GM12873 (cell line): ENCODE results near the gene TNKS1BP1.

Experiments used
- TF ChIP-seq, protein P1 (sequence below): IDR thresholded peaks from 2 replicates; pipeline ENCODE4 v1.5.1; 2012; ENCODE audit warnings: low read depth, mild to moderate bottlenecking, moderate library complexity, low read length, control low read depth; ENCODE audit not compliant: insufficient read depth; ENCODE audit errors: missing control alignments

TNKS1BP1 gene

DNA sequence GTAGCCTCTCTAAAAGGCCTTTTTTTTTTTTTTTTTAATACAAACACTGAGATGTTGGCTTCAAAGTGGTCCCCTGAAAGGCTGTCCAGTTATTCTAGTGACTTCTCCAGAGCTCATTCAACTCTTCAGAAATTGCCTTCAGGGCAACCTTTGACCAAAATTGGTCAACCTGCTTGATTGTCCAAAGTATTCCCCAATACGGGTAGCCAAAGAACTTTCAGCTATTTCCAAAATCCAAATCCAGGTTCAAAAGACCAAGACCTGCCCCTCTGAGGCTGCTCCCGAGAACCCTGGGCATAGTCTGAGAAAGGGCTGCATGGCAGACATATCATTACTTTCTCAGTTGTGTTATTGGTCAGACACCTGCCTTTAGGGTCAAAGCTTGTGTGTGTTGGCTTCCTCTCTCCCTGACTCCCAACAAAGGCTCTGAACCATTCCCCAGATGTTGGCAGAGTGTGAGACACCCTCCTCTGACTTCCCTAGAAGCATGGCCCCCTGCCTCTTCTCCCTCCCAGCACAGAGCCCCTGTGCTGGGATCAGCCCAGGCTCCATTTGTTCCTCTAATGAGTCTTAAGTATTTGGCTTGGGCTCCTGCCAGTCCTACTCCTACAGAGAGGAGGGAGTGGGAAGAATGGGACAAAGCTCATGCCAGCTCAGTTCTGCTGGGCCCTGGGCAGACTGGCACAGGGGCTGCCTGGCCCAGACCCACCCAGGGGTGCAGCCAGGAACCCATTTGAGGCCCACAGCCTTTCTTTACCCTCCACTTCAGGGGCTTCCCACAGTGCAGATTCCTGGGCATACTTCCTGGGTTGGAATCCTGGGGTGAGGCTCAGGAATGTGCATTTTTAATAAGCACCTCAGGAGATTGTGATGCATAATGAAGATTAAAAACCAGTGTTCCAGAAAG is 30.3 kb downstream of the TNKS1BP1 start:
- TF ChIP-seq, protein P1, sequence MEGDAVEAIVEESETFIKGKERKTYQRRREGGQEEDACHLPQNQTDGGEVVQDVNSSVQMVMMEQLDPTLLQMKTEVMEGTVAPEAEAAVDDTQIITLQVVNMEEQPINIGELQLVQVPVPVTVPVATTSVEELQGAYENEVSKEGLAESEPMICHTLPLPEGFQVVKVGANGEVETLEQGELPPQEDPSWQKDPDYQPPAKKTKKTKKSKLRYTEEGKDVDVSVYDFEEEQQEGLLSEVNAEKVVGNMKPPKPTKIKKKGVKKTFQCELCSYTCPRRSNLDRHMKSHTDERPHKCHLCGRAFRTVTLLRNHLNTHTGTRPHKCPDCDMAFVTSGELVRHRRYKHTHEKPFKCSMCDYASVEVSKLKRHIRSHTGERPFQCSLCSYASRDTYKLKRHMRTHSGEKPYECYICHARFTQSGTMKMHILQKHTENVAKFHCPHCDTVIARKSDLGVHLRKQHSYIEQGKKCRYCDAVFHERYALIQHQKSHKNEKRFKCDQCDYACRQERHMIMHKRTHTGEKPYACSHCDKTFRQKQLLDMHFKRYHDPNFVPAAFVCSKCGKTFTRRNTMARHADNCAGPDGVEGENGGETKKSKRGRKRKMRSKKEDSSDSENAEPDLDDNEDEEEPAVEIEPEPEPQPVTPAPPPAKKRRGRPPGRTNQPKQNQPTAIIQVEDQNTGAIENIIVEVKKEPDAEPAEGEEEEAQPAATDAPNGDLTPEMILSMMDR, result no peak

DNA sequence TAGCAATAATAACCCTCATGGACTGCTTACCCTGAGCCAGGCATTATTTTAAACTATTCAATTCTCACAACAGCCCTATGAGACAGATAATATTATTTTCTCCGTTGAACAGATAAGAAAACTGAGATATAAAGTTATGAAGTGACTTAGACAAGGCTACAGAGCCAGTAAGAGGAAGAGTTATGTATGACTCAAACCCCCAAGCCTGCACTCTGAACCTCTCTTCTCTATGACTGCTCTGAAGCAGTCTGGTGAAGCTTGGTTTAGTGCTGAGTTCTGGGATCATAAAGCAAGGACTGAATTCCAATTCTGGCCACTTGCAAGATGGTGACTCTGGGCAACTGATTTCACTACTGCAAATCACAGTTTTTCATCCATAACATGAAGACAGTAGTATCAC is 34.5 kb downstream of the TNKS1BP1 start:
- TF ChIP-seq, protein P1, result no peak

DNA sequence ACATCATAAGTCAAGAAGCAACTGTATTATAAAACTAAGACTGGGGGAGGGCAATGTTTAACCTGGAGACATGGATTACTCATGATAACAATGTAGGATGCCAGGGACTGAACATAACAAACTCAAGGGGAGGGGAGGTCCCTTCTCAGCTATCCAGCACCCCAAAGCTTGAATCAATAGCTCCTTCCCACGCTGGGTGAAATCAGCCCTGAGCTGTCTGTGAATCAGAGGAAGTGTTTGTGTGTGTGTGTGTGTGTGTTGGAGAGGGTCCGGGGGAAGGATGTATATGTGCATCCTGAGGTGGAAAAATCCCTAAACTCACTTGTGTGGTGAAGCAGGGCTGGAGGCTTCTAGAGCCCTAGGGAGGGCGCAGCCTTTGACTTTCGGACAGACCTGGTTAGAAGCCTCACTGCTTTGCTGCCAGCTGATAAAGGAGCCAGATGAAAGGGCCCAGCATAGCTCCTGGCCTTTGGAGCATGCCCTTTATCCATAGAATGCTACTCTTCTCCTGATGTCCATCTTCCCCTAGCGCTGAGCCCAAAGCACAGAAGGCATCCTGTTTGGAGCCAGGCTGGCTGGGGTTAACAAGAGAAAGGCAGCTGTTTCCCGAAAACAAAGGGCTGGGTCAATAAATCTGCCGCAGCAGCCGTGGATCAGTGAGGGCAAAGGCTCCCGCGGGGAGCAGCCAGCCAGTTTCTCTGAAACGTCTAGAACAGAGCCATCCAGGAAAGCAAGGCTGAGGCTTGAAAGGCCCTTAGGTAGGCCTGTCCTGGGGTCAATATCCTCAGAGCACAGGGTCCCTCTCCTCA is 35.8 kb downstream of the TNKS1BP1 start:
- TF ChIP-seq, protein P1, result no peak

DNA sequence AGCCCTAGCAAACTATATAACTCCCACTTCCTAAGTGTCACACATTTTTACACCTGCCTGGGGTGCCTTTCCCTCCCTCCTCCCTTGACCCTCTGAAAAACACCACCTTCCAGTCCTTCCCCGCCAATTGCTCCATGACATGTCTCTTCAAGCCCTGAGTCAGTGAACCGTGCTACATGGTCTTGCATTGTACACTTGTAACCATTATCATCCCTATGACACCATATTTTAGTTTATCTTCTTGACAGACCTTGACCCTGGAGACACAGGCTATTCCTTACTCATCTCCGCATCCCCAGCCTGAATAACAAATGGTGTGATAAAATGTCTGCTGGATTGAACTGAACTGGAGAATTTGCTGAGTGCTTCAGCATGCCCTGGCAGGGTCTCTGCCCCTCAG is 36.9 kb downstream of the TNKS1BP1 start:
- TF ChIP-seq, protein P1, result no peak

DNA sequence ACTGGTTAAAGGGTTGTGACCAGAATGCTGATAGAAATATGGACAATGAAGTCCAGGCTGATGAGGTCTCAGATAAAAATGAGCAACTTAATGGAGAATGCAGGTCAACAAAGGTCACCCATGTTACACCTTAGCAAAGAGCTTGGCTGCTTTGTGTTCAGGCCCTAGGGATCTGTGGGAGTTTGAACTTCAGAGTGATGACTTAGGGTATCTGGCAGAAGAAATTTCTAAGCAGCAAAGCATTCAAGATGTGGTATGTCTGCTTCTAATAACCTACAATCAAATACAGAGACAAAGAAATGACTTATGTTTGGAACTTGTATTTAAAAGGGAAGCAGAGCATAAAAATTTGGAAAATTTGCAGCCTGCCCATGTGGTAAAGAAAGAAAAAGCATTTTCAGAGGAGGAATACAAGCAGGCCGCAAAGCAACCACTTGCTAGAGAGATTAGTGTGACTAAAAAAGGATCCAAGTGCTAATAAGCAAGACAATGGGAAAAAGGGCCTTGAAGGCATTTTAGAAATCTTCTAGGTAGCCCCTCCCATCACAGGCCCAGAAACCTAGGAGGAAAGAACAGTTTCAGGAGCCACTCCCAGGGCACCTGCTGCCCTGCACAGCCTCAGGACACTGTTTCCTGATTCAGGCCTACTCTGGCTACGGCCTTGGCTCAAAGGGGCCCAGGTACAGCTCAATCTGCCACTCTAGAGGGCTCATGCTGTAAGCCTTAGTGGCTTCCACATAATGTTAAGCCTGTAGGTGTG is 41.3 kb downstream of the TNKS1BP1 start:
- TF ChIP-seq, protein P1, result no peak

DNA sequence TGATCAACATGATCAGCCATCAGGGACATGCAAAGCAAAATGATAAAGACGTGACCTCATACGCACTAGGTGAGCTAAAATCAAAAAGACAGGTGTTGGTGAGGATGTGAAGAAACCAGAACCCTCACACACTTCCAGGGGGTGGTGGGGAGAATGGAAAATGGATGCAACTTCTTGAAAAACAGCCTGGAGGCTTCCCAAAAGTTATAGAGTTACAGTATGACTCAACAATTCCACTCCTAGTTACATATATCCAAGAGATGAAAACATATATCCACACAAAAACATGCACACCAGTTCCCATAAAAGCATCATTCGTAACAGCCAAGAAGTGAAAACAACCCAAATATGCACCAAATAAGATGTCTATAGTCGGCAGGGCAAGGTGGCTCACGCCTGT is 45.6 kb downstream of the TNKS1BP1 start:
- TF ChIP-seq, protein P1, result no peak
